NB4 (cell line): Measurements from ENCODE around the gene SEC16A.

Source experiments
- DNase-seq: peaks from one replicate; pipeline ENCODE4 v3.0.0; 2010; ENCODE audit warnings: low read depth
- H3K4me3 ChIP-seq: one replicate; pipeline ENCODE4 v1.5.1; 2011; ENCODE audit warnings: mild to moderate bottlenecking, low read depth, low read length, moderate library complexity
- CTCF ChIP-seq: IDR thresholded peaks from one replicate; pipeline ENCODE4 v1.5.1; 2012; ENCODE audit warnings: low read depth, low read length
- MAX ChIP-seq: IDR thresholded peaks from 2 replicates; pipeline ENCODE4 v1.6.1; 2011; ENCODE audit warnings: low read depth, low read length
- MYC ChIP-seq: IDR thresholded peaks from 2 replicates; pipeline ENCODE4 v1.6.1; 2011; ENCODE audit warnings: low read depth, low read length
- POLR2A ChIP-seq: IDR thresholded peaks from 2 replicates; pipeline ENCODE4 v1.6.1; 2011; ENCODE audit warnings: mild to moderate bottlenecking; ENCODE audit not compliant: insufficient read length; ENCODE audit errors: extremely low read depth

The SEC16A gene

GRCh38 chr9:136444102-136444501, 38.7 kb downstream of the SEC16A start:
- H3K4me3 ChIP-seq = no peak overlapping the region
- no peak for TF ChIP-seq POLR2A
- TF ChIP-seq MYC = no peak
- TF ChIP-seq MAX = no peak
- TF ChIP-seq CTCF = no peak
- no peak for DNase-seq

- TF ChIP-seq MAX (no peak), POLR2A (no peak), CTCF (no peak), MYC (no peak)
- no peak for DNase-seq
Measured at GRCh38 chr9:136443687-136444086, 39.2 kb downstream of the SEC16A start.

GRCh38 chr9:136443087-136443486, 39.8 kb downstream of the SEC16A start:
- no peak overlapping the region for H3K4me3 ChIP-seq
- TF ChIP-seq CTCF (no peak), POLR2A (no peak), MYC (no peak), MAX (no peak)
- DNase-seq = no peak

More at GRCh38 chr9:136443687-136444086, 39.2 kb downstream of the SEC16A start:
- no peak overlapping the region for H3K4me3 ChIP-seq

- no peak for TF ChIP-seq POLR2A
- no peak for TF ChIP-seq CTCF
- no peak for TF ChIP-seq MYC
- TF ChIP-seq MAX = no peak
- DNase-seq = no peak
- H3K4me3 ChIP-seq = no peak overlapping the region
Measured at GRCh38 chr9:136442265-136442664, 40.6 kb downstream of the SEC16A start.

- no peak for TF ChIP-seq CTCF
Measured at GRCh38 chr9:136441681-136442245, 41.1 kb downstream of the SEC16A start.

GRCh38 chr9:136441191-136441680, 41.6 kb downstream of the SEC16A start:
- H3K4me3 ChIP-seq = no peak overlapping the region
- no peak for TF ChIP-seq CTCF
- TF ChIP-seq MAX = no peak
- no peak for TF ChIP-seq MYC
- no peak for TF ChIP-seq POLR2A

More at GRCh38 chr9:136441681-136442245, 41.1 kb downstream of the SEC16A start:
- no peak for DNase-seq
- H3K4me3 ChIP-seq = no peak overlapping the region

More at GRCh38 chr9:136441191-136441680, 41.6 kb downstream of the SEC16A start:
- no peak for DNase-seq
